ENCODE results near the gene ZNF784. TPM values are rescaled to one million over a fixed set of nuclear protein-coding genes. Genes with fewer than 3 reads are reported as not detected.

Gene ZNF784
- total and polyA plus RNA-seq, 2 donors (not counting 3 experiments of a cell fraction or from before 2014, with no cell fraction given), result 4.9 TPM

GRCh38 chr19:55635334-55635717 is 11.0 kb upstream of the ZNF784 start:
- peak overlapping the region; percentile 96 for H3K4me2 ChIP-seq (ENCODE audit: insufficient read depth, low read length)
- H3K9ac ChIP-seq (replicated peaks; ENCODE audit: extremely low read depth, insufficient read depth, low read length), result peak overlapping the region; percentile 99
- no peak for TF ChIP-seq MAX (IDR thresholded peaks at IDR 0.05; ENCODE audit: insufficient read depth, insufficient read length)
- TF ChIP-seq CTCF (IDR thresholded peaks at IDR 0.05; ENCODE audit: extremely low read depth in 1 of 2, insufficient read depth in 1 of 2, low read depth in 1 of 2, low read length in 2 of 2), result no peak
- H4K20me1 ChIP-seq (replicated peaks; ENCODE audit: control insufficient read depth, extremely low read depth, insufficient read depth, low read length), result no peaks in the 10 kb centered on the region
- H3K9me1 ChIP-seq (replicated peaks; ENCODE audit: control insufficient read depth, extremely low read depth, insufficient read depth, low read length), result no peaks in the 10 kb centered on the region
- H3K79me2 ChIP-seq (ENCODE audit: control insufficient read depth, insufficient read depth, low read length), result peaks cover 22% of the 10 kb centered on the region
- ChIA-PET POLR2A (no interaction called here), CTCF (interaction anchor here (0.7 to 1.7 kb wide), 5 partner anchors 12 to 644 kb away, joined by 3 to 5 read pairs (median 4); partner anchors contain the start of genes CCDC106 and ZNF865)
- H3K36me3 ChIP-seq (ENCODE audit: control insufficient read depth in 2 of 2, extremely low read depth in 1 of 2, insufficient read depth in 2 of 2, low read length in 2 of 2), result no peaks in the 10 kb centered on the region
- peaks cover 15% of the 10 kb centered on the region for H3K4me1 ChIP-seq (ENCODE audit: control insufficient read depth, extremely low read depth, insufficient read depth, low read length)
- peak overlapping the region; percentile 93 for H3K27ac ChIP-seq (ENCODE audit: insufficient read depth, low read depth, low read length)
- H3K27me3 ChIP-seq (ENCODE audit: control insufficient read depth in 2 of 2, insufficient read depth in 2 of 2, low read length in 2 of 2), result no peaks in the 10 kb centered on the region
- peak overlapping the region; percentile 84 for H2AFZ ChIP-seq (ENCODE audit: low read depth, low read length)
- no peak for FAIRE-seq
- H3K4me3 ChIP-seq (replicated peaks in 1 of 3; ENCODE audit: insufficient read depth in 1 of 3, low read depth in 1 of 3, low read length in 3 of 3), result peak overlapping the region; percentile 53 to 91 (median 64)
- DNase-seq (ENCODE audit: low read depth, low spot score), result no peak
- no peaks in the 10 kb centered on the region for H3K9me3 ChIP-seq (replicated peaks; ENCODE audit: control insufficient read depth, insufficient read depth, low read length)
- dilution Hi-C loops (cut with MboI; ENCODE audit: extremely low pct_ligation_motif_present, low sequenced_read_pairs) (no loop called here), intact Hi-C loops (cut with micrococcal nuclease) (loop anchor here (1.0 kb wide), 2 partner anchors 8 to 35 kb away; partner anchors contain the start of genes ZNF524 and ZNF581)
- BruUV-seq (replicated peaks), result TSS peak; percentile 28

GRCh38 chr19:55633861-55634260 is 9.5 kb upstream of the ZNF784 start:
- peaks cover 22% of the 10 kb centered on the region for H3K79me2 ChIP-seq (ENCODE audit: control insufficient read depth, insufficient read depth, low read length)
- peak overlapping the region; percentile 96 for H3K4me2 ChIP-seq (ENCODE audit: insufficient read depth, low read length)
- no peaks in the 10 kb centered on the region for H3K36me3 ChIP-seq (ENCODE audit: control insufficient read depth in 2 of 2, extremely low read depth in 1 of 2, insufficient read depth in 2 of 2, low read length in 2 of 2)
- H4K20me1 ChIP-seq (replicated peaks; ENCODE audit: control insufficient read depth, extremely low read depth, insufficient read depth, low read length), result no peaks in the 10 kb centered on the region
- no peaks in the 10 kb centered on the region for H3K9me1 ChIP-seq (replicated peaks; ENCODE audit: control insufficient read depth, extremely low read depth, insufficient read depth, low read length)
- intact Hi-C loops (cut with micrococcal nuclease) (loop anchor here (5.0 kb wide), 1 partner anchor 492 kb away; no protein-coding TSS in a partner anchor), dilution Hi-C loops (cut with MboI; ENCODE audit: extremely low pct_ligation_motif_present, low sequenced_read_pairs) (no loop called here)
- BruUV-seq (replicated peaks), result no TSS peak
- FAIRE-seq (no peak), DNase-seq (ENCODE audit: low read depth, low spot score) (no peak)
- TF ChIP-seq GATA2 (IDR thresholded peaks at IDR 0.05; ENCODE audit: insufficient read depth, insufficient read length, low read depth, low read length) (no peak), JUN (IDR thresholded peaks at IDR 0.05; ENCODE audit: borderline replicate concordance, insufficient read depth, insufficient read length, low read depth) (no peak), FOS (IDR thresholded peaks at IDR 0.05; ENCODE audit: borderline replicate concordance, insufficient read depth, low read length) (no peak), POLR2A (IDR thresholded peaks at IDR 0.05; ENCODE audit: low read depth, low read length) (no peak), MAX (IDR thresholded peaks at IDR 0.05; ENCODE audit: insufficient read depth, insufficient read length) (no peak), EZH2 (IDR thresholded peaks at IDR 0.05; ENCODE audit: borderline replicate concordance, low read depth, low read length, severe bottlenecking) (no peak), CTCF (IDR thresholded peaks at IDR 0.05; ENCODE audit: extremely low read depth in 1 of 2, insufficient read depth in 1 of 2, low read depth in 1 of 2, low read length in 2 of 2) (no peak), MYC (IDR thresholded peaks at IDR 0.05; ENCODE audit: low read depth, low read length) (no peak), POLR2AphosphoS5 (IDR thresholded peaks at IDR 0.05; ENCODE audit: insufficient read depth, low read depth, low read length) (no peak)
- H2AFZ ChIP-seq (ENCODE audit: low read depth, low read length), result peak overlapping the region; percentile 72
- H3K9me3 ChIP-seq (replicated peaks; ENCODE audit: control insufficient read depth, insufficient read depth, low read length), result no peaks in the 10 kb centered on the region
- no peak overlapping the region for H3K27ac ChIP-seq (ENCODE audit: insufficient read depth, low read depth, low read length)
- no peak overlapping the region for H3K4me3 ChIP-seq (replicated peaks in 1 of 3; ENCODE audit: insufficient read depth in 1 of 3, low read depth in 1 of 3, low read length in 3 of 3)
- peaks cover 12% of the 10 kb centered on the region for H3K4me1 ChIP-seq (ENCODE audit: control insufficient read depth, extremely low read depth, insufficient read depth, low read length)
- CTCF ChIA-PET, result interaction anchor here (0.6 to 3.3 kb wide), 15 partner anchors 9 to 1474 kb away, joined by 3 to 86 read pairs (median 14); partner anchors contain the start of genes LENG1, U2AF2, UBE2S and ZNF581
- H3K9ac ChIP-seq (replicated peaks; ENCODE audit: extremely low read depth, insufficient read depth, low read length), result no peak overlapping the region
- no peaks in the 10 kb centered on the region for H3K27me3 ChIP-seq (ENCODE audit: control insufficient read depth in 2 of 2, insufficient read depth in 2 of 2, low read length in 2 of 2)
- POLR2A ChIA-PET, result interaction anchor here (0.7 to 1.8 kb wide), 2 partner anchors 8 to 1654 kb away, joined by 3 to 4 read pairs; no protein-coding TSS in a partner anchor

Data from endothelial cell of umbilical vein (primary cell).